GM18858 (cell line): Measurements from ENCODE around the gene FAH.

Experiments
- ATAC-seq: cut with Tn5 transposase; IDR thresholded peaks from one replicate; pipeline ENCODE4 v1.9.1; 2021; ENCODE audit not compliant: unreplicated experiment

Gene FAH

GRCh38 chr15:80194186-80194585 lies 41.4 kb downstream of the FAH start:
- no peak for ATAC-seq

- no peak for ATAC-seq
Measured at GRCh38 chr15:80194914-80195313, 42.1 kb downstream of the FAH start.

- no peak for ATAC-seq
Measured at GRCh38 chr15:80199366-80199765, 46.6 kb downstream of the FAH start.

- no peak for ATAC-seq
Measured at GRCh38 chr15:80199869-80200268, 47.1 kb downstream of the FAH start.

DNA sequence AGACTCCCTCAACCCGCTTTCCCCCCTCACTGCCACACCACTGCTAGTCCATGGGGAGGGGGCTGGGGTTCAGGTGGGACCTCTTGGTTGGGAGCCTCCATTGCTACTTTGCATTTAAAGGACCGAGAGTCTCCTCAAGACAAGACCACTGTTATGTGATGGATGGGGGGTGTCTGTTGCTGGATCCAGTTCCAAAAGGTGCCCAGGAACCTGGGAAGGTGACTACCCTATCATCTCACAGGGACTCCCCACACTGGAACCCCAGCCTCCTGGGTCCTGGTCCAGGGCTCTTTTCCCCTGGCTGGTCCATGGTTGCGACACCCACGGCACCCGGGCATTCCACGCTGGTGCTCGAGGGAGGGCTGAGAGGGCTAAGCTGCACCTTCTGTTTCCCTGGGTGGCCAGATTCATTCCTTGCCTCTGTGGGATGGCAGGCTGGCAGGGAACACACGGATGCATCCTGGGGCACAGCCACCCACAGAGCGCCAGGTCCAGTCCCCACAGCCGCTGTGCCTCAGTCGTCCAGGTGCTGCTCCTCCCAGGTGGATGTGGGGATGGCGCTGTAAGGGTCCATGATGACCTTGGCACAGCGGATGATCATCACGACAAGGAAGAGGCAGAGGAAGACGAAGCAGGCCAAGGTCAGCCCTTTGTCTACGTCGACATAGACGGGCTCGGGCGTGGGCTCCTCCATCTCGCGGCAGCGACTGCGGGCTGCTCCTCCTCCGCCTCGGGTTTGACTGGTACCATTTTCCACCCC lies 48.6 kb downstream of the FAH start:
- ATAC-seq = no peak

- no peak for ATAC-seq
Measured at GRCh38 chr15:80202016-80202315, 49.2 kb downstream of the FAH start.

DNA sequence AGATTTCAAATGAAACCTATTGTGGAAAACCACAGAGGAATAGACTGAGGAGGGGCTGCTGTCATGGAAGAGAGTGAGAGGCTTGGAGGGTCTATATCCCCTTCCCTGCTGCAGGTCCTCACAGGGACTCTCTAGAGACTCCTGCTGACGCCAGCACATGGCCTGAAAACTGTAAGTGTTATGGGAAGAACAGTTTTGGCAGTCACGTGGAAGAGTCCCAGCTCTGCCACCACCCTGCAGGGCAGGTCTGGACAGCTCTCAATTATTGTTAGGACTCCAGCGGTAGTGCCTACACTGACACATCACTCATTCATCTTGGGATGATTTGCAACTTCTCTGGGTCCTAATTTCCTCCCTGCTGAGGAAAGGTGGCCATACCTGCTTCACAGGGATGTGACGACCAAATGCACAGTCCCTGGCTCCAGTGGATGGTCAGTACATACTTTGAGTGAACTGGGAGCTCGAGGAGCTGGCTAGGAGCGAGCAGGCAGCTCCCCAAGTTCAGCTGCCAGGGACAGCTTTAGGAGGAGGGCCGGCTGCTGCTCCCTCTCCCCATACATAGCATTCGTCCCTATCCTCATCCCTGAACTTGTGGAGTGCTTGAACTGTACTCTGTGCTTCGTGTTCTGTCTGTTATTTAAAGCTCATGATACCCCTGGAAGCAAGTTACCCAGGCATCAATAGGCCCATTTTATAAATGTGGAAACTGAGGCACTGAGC lies 50.0 kb downstream of the FAH start:
- ATAC-seq = no peak

DNA sequence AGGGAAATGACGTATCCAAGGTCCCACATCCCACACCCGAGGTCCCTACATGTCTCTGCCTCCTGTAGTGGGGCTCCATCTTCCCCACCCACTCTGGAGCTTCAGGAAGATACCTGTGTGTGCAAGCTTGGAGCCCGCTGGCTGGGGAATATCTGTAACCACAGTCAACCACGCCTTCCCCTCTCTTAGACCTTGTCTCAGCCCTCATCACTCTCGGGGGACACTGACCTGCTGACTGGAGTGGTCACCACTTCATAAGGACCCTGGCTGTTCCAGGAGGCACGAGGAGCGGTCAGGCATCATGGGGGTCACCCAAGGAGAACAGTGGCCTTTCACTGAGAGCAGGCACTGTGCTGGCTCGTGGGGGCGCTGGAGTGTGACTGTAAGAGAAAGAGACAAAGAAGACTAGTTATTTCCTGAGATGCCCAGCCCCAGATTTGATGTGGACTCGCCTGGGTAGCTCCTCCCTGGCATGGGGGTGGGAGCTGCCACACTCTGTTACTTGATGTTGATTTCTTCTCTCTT lies 50.6 kb downstream of the FAH start:
- no peak for ATAC-seq

- ATAC-seq = no peak
Measured at GRCh38 chr15:80204231-80204630, 51.4 kb downstream of the FAH start.

- no peak for ATAC-seq
Measured at GRCh38 chr15:80207887-80208286, 55.1 kb downstream of the FAH start.

GRCh38 chr15:80208758-80209734 lies 56.2 kb downstream of the FAH start:
- no peak for ATAC-seq

DNA sequence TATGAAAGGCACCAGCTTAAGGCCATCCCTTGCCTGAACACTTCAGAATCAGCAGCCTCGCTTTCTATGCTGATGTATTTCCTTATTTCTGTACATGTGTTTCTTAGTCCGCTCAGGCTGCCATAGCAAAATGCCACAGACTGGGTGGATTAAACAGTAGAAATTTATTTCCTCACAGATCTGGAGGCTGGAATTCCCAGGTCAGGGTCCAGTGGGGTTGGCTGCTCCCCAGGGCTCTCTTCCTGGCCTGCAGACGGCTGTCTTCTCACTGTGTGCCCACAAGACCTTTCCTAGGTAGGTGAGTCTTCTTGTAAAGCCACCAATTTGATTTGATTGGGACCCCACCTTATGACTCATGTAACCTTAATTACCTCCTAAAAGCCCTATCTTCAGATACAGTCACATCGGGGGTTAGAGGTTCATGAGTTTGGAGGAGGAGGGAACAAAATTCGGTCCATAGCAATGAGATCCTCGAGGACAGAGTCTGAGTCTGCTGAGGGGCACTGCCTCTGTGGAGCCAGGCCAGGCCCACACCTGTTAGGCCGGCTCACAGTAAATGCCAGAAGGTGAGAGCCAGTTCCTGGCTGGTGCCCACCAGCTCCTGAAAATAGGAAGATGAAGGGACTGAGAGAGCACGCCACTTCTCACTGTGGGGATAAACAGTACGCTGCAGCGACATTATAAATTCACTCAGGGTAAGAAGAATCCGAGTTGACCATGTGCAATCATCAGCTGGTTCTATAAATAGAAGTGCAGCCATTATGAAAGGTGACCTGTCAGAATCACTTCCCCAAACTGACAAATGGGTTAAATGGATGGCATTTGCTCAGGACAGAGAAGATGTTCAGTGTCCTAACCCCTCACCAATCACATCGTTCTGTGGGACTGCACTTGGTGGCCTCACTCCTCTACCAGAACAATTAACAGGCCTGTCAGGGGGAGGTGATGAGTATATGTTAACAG lies 58.1 kb downstream of the FAH start:
- ATAC-seq = no peak

DNA sequence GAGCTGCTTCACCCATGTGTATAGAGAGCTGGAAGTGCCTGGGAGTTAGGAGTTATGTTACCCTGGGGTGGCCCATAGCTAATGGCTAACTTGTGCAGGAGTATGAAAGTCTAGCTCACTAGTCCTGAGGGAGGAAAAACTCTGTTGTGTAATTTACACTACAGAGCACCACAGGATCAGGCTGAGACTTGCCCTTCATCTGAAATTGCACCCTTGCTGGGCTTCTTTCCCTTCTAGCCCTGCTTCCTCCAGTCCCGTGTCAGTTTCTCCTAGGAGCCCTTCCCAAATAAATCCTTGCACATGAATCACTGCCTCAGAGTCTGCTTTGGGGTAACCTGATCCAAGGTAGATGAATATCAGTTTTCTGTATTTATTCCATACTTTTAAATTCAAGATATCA lies 59.2 kb downstream of the FAH start:
- no peak for ATAC-seq

DNA sequence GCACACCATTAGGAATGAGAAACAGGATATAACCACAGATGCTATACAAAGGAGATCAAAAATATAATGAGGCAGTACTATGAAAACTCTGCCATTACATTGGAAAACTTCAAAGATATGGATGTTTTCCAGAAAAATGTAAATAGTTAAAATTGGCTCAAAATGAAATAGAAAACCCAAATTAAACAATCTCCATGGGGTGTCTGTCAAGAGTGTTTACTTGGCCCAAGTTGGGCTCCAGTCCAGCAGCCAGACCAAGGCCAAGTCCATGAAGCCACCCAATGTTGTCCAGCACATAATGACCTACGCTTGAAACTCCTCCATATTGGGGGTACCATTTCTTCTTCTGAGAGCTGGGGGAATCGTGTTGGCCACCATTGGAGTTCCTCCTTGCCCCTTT lies 62.1 kb downstream of the FAH start:
- ATAC-seq = no peak

DNA sequence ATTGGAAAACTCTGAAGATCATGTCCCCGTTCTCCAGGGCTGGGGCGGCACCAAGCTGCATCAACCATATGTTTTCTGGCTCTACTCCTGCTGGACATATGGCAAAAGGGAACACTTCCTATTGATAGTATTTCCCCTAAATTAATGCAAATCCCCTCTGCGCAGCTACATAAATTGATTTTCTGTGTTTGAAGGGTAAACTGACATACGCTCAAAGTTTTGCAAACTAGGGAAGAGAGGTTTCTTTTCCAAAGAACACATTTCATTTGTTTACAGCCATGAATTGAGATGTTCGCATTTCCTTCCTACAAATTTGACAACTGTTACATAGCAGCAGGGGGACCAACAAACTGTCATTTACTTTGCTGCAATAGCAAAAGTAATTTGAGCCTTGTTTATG lies 63.3 kb downstream of the FAH start:
- no peak for ATAC-seq

GRCh38 chr15:80216911-80217310 lies 64.1 kb downstream of the FAH start:
- no peak for ATAC-seq

DNA sequence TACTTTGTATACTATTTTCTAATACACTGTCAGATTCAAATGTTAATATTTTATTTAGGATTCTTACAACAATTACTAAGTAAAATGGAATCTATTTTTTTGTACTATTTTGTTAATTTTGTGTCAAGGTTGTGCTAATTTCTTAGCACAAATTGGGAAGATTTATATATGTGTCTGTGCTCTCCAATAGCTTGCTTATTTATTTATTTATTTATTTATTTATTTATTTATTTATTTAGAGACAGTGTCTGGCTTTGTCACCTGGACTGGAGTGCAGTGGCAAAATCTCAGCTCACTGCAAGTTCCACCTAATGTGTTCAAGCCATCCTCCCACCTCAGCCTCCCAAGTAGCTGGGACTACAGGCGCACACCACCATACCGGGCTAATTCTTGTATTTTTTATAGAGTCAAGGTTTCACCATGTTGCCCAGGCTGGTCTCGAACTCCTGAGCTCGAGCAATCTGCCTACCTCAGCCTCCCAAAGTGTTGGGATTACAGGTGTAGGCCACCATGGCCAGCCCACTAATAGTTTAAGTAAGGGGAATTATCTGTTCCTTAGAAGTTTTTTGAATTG lies 64.6 kb downstream of the FAH start:
- no peak for ATAC-seq

GRCh38 chr15:80219955-80220354 lies 67.2 kb downstream of the FAH start:
- ATAC-seq = no peak

- ATAC-seq = no peak
Measured at GRCh38 chr15:80228959-80229610, 76.3 kb downstream of the FAH start.
